ENCODE data around the gene QPCTL.
"Not testable (repeated sequence)": the region's sequence is repeated elsewhere in the genome, so short reads cannot be mapped to it uniquely, and the experiment has no call there.

The QPCTL gene

GRCh38 chr19:45717983-45718650, 25.7 kb downstream of the QPCTL start:
- no peak for DNase-seq

DNA sequence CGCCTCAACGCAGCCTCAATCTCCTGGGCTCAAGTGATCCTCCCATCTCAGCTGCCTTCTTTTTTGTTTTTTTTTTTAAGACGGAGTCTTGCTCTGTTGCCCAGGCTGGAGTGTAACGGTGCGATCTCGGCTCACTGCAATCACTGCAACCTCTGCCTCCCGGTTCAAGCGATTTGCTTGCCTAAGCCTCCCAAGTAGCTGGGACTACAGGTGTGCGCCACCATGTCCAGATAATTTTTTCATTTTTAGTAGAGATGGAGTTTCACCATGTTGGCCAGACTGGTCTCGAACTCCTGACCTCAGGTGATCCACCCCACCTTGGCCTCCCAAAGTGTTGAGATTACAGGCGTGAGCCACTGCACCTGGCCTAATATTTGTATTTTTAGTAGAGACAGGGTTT, 27.6 kb downstream of the QPCTL start:
- not testable (repeated sequence) for DNase-seq

DNA sequence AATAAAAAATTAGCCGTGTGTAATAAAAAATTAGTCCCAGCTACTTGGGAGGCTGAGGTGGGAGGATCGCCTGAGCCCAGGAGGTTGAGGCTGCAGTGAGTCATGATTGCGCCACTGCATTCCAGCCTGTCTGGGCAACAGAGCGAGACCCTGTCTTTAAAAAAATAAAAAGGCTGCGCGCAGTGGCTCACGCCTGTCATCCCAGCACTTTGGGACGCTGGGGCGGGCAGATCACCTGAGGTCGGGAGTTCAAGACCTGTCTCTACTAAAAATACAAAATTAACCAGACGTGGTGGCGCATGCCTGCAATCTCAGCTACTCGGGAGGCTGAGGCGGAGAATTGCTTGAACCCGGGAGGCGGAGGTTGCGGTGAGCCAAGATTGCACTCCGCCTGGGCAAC, 36.2 kb downstream of the QPCTL start:
- DNase-seq = not testable (repeated sequence)

- DNase-seq = no peak
These were observed 37.4 kb downstream of the QPCTL start for GRCh38 chr19:45729800-45730290.

GRCh38 chr19:45730368-45731288, 38.2 kb downstream of the QPCTL start, which contains the start of gene FBXO46:
FBXO46 (minus strand) TSS chr19:45730896; CDS start chr19:45713495, 17,401 bp downstream.
- peak; percentile 97 for DNase-seq

DNA sequence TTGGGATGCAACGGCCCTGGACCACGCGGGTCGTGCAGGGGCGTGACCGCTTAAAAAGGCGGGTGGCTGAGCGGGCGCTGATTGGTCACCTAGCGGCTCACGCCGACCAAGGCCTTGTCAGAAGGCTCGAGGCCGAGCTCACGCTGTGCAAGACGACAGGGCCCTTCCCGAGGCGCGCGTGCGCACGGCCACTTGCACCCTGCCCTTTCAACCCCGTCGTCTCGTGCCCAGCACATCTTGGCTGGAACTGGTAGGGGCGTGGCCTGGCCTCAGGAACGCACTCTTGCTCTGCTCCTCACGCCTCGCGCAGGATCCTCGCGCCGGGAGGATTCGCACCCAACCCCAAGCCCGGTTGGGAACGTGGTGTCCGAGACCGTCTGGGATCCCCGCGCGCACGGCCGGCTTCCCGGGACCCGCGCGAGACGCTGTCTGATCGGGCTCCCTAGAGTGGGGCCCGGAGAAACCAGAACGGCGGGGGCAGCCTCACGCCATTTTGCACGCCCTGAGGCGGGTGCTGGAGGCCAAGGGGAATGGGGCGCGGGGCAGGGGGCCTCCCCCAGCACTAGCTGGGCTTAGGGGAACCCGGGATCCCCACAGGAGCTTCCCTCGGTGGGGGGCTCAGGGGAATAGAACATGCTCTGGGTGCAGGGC, 40.8 kb downstream of the QPCTL start, which contains the start of gene MEIOSIN:
Gene MEIOSIN, plus strand, starts transcription at position 280 of the 651 bp plus-strand sequence. CDS start 1,938 bp downstream, outside the sequence.
- DNase-seq = no peak

DNA sequence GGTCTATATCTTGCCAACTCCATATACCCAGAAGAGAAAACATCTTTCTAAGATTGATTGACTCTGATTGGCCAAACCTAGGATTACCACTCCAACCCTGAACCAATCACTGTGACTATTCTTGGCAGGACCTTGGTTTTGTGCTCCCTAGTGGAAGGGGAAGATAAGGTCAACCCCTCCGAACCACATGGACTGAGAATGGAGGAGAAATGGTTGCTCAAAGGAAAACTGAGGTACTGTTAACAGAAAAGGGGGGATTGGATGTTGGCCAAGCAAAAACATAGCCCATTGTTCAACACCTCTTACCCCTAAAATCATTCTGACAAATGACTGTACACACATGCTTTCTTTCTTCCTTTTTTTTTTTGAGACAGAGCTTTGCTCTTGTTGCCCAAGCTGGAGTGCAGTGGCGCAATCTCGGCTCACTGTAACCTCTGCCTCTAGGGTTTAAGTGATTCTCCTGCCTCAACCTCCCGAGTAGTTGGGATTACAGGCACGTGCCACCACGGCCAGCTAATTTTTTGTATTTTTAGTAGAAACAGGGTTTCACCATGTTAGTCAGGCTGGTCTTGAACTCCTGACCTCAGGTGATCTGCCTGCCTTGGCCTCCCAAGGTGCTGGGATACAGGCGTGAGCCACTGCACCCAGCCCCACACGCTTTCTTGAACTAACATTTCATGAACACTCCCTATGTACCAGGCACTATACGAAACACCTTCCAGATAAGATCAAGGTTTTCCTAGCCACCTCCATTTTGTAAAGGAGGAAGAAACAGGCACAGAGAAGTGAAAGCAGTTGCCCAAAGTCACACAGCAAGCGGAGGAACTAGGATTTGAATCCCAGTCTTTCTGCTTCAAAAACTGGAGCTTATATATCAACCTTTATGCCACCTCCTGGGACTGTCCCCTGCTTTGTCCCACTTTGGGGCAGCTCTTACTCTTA, 47.3 kb downstream of the QPCTL start:
- no peak for DNase-seq

GRCh38 chr19:45742969-45743368, 50.5 kb downstream of the QPCTL start:
- no peak for DNase-seq

- no peak for DNase-seq
These were observed 53.1 kb downstream of the QPCTL start for GRCh38 chr19:45745606-45746005.

DNA sequence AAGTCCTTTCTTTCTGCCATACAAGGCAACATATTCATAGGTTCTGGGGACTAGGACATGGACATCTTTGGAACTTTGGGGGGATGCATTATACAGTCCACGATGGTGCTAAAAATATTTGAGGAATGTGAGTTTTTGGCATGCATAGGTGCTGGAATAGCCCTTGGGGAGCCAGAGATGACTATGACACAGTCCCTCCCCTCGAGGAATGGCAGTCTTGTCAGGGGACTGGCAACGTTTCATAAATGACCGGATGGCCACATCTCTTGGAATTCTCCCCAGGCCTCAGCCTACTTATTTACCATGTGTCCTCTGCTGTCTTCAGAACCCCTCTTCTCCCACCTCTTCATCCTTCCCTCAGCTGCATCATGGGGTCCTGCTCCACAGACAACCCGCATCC, 54.4 kb downstream of the QPCTL start:
- no peak for DNase-seq

GRCh38 chr19:45747513-45747912, 55.0 kb downstream of the QPCTL start:
- no peak for DNase-seq

GRCh38 chr19:45751483-45751882, 59.0 kb downstream of the QPCTL start:
- DNase-seq = not testable (repeated sequence)

DNA sequence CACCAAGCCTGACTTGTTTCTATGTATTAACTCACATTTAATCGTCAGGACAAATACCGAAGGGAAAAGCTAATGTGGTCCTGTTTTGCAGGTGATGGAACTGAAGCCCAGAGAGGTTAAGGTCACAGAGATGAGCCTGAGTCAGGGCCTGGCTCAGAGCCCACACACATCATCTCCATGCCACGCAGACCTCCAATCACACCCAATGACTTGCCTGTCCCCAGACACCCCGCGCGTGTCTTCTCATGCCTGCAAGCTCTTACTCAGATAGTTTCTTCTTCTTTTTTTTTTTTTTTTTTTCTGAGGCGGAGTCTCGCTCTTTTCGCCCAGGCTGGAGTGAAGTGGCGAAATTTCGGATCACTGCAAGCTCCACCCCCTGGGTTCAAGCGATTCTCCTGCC, 60.2 kb downstream of the QPCTL start:
- no peak for DNase-seq

DNA sequence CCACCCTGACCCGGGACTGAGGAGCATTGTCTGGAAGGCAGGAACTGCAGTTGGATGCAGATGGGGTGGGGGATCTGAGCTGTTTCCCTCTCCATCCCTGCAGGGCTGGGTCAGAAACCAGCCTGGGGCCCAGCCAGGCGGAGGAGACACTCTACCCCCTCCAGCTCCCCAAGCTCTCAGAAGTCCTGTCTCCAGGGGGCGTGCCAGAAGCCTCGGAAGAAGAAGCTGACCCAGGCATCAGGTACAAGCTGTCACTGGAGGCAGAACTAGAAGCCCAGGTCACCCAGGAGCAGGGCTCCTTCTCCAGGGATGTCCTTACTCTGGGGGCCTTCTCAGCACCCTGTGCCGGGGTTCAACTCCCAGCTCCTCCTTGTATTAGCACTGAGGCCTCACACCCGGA, 61.1 kb downstream of the QPCTL start:
- DNase-seq = no peak

Measured in stimulated activated CD4-positive, alpha-beta T cell treated with anti-CD3 and anti-CD28 coated beads, Interleukin-1b, Interleukin-23, amount 100 ng/mL, for 48 hours (primary cell).